ENCODE data around the gene PIP5K1B. TPM values are rescaled to one million over a fixed set of nuclear protein-coding genes. Genes with fewer than 3 reads are reported as not detected.

The PIP5K1B gene
- total RNA-seq, 1 experiment from 2014 or later: 2.5 TPM

DNA sequence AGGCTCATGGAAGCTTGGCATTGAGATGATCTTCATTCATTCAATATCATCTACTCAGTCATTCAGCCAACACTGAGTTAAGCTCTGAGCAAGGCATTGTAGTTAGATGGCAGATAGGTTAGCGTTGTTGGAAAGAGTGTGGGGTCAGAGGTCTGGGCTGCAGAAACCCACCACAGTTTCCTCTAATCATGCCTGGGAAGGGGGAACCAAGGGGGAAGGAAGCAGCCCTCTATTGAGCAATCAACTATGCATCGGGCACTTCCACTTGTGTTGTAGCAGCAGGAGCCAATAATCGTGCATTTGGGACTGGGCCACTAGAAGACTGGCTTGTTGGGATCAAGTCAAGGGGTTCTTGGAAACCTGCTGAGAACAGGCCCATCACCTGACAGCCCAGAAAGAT lies 139.1 kb downstream of the PIP5K1B start:
- H3K4ac ChIP-seq (ENCODE audit: low read depth, low read length): no peak overlapping the region
- no peak overlapping the region for H4K5ac ChIP-seq (ENCODE audit: insufficient read length, low read depth, low read length)
- H3K56ac ChIP-seq (ENCODE audit: insufficient read length, low read depth, low read length): no peak overlapping the region
- WGBS (ENCODE audit: extremely low coverage, insufficient read length, low lambda C conversion rate): no CpG with 5 or more reads among the region's 3 CpGs
- no peak overlapping the region for H3K27ac ChIP-seq (ENCODE audit: insufficient read length, low read depth, low read length)
- no peak for DNase-seq
- H3K4me1 Mint-ChIP-seq: peaks cover 6 to 9% of the 10 kb centered on the region in 2 experiments
- no peaks in the 10 kb centered on the region for H3K79me2 ChIP-seq (ENCODE audit: insufficient read depth, low read length)
- no peak overlapping the region for H2BK20ac ChIP-seq (ENCODE audit: low read depth, low read length, poor library complexity, severe bottlenecking)
- H2BK5ac ChIP-seq (ENCODE audit: insufficient read length, low read length): no peak overlapping the region
- H4K20me1 ChIP-seq (ENCODE audit: control insufficient read depth, insufficient read depth, insufficient read length): no peaks in the 10 kb centered on the region
- H3K79me1 ChIP-seq (ENCODE audit: insufficient read depth, low read depth, low read length, poor library complexity, severe bottlenecking): no peaks in the 10 kb centered on the region
- no peak overlapping the region for H2AK5ac ChIP-seq (ENCODE audit: insufficient read length, low read length)
- no peak overlapping the region for H4K91ac ChIP-seq (ENCODE audit: insufficient read length, low read depth, low read length)
- H3K4me3 Mint-ChIP-seq: no peak overlapping the region
- no peak overlapping the region for H3K9ac ChIP-seq (ENCODE audit: extremely low read depth, insufficient read length, low read length)
- no peak overlapping the region for H3K14ac ChIP-seq (ENCODE audit: insufficient read depth, low read length)
- no peak overlapping the region for H4K8ac ChIP-seq (replicated peaks; ENCODE audit: insufficient read length, low read depth, low read length)
- no peak overlapping the region for H3K18ac ChIP-seq (ENCODE audit: insufficient read length, low read depth, low read length)
- H2AFZ ChIP-seq (ENCODE audit: low read length): no peak overlapping the region
- H3K23me2 ChIP-seq (ENCODE audit: insufficient read length, low read depth, low read length, poor library complexity, severe bottlenecking): no peaks in the 10 kb centered on the region
- H3K4me1 ChIP-seq (ENCODE audit: insufficient read depth, low read length): no peaks in the 10 kb centered on the region
- H3K36me3 Mint-ChIP-seq (ENCODE audit: insufficient read depth in 1 of 3, low read depth in 3 of 3): no peaks in the 10 kb centered on the region
- no peak overlapping the region for H3K23ac ChIP-seq (ENCODE audit: insufficient read length, low read depth, low read length)
- H3K27me3 ChIP-seq (ENCODE audit: insufficient read depth, low read length): no peaks in the 10 kb centered on the region
- H3K9me3 ChIP-seq (ENCODE audit: control insufficient read depth, low read depth, low read length): no peaks in the 10 kb centered on the region
- H2BK120ac ChIP-seq (ENCODE audit: low read depth, low read length, poor library complexity, severe bottlenecking): no peak overlapping the region
- TF ChIP-seq, protein P1, sequence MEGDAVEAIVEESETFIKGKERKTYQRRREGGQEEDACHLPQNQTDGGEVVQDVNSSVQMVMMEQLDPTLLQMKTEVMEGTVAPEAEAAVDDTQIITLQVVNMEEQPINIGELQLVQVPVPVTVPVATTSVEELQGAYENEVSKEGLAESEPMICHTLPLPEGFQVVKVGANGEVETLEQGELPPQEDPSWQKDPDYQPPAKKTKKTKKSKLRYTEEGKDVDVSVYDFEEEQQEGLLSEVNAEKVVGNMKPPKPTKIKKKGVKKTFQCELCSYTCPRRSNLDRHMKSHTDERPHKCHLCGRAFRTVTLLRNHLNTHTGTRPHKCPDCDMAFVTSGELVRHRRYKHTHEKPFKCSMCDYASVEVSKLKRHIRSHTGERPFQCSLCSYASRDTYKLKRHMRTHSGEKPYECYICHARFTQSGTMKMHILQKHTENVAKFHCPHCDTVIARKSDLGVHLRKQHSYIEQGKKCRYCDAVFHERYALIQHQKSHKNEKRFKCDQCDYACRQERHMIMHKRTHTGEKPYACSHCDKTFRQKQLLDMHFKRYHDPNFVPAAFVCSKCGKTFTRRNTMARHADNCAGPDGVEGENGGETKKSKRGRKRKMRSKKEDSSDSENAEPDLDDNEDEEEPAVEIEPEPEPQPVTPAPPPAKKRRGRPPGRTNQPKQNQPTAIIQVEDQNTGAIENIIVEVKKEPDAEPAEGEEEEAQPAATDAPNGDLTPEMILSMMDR (conservative IDR thresholded peaks at IDR 0.05): no peak
- no peak overlapping the region for H2BK12ac ChIP-seq (ENCODE audit: insufficient read length, low read depth, low read length)
- no peaks in the 10 kb centered on the region; a peak in 1 of 5 replicates for H3K9me3 Mint-ChIP-seq
- no peak overlapping the region for H3K4me2 ChIP-seq (ENCODE audit: insufficient read depth, insufficient read length, low read length)
- H3K27me3 Mint-ChIP-seq (ENCODE audit: low read depth): no peaks in the 10 kb centered on the region; the same call in 1 of the 2 replicates
- H3T11ph ChIP-seq (ENCODE audit: low read length): no peak overlapping the region
- H3K27ac Mint-ChIP-seq: no peak overlapping the region
- no peak overlapping the region for H2BK15ac ChIP-seq (ENCODE audit: low read depth, low read length)
